CD4-positive, alpha-beta T cell treated with Interleukin-1 beta for 1 hour (primary cell): Measurements from ENCODE around the gene ARHGEF28.
A peak's percentile ranks its signal among the peaks of the same experiment; 100 is the strongest.

Experiments used
- DNase-seq, 2 donors: peaks; one replicate each; pipeline ENCODE4 v3.0.0-alpha.2; 2020 to 2022

Gene ARHGEF28

GRCh38 chr5:73789851-73790281 is 163.9 kb downstream of the ARHGEF28 start:
- no peak for DNase-seq

- no peak for DNase-seq
Observed at GRCh38 chr5:73791389-73791788, 165.4 kb downstream of the ARHGEF28 start.

GRCh38 chr5:73792687-73793320 is 166.8 kb downstream of the ARHGEF28 start:
- DNase-seq = peak; percentile 55 to 65

- no peak for DNase-seq
Observed at GRCh38 chr5:73793911-73794310, 167.9 kb downstream of the ARHGEF28 start.

- peak; percentile 8 to 16 for DNase-seq
Observed at GRCh38 chr5:73796164-73797131, 170.5 kb downstream of the ARHGEF28 start.

- no peak for DNase-seq
Observed at GRCh38 chr5:73797132-73797510, 171.1 kb downstream of the ARHGEF28 start.

- DNase-seq = no peak
Observed at GRCh38 chr5:73799401-73799972, 173.5 kb downstream of the ARHGEF28 start.

- no peak for DNase-seq
Observed at GRCh38 chr5:73801686-73802085, 175.7 kb downstream of the ARHGEF28 start.

- DNase-seq = no peak
Observed at GRCh38 chr5:73805449-73805848, 179.5 kb downstream of the ARHGEF28 start.

- no peak for DNase-seq
Observed at GRCh38 chr5:73808911-73809310, 182.9 kb downstream of the ARHGEF28 start.

- no peak for DNase-seq
Observed at GRCh38 chr5:73810429-73810828, 184.4 kb downstream of the ARHGEF28 start.

GRCh38 chr5:73812457-73812856 is 186.5 kb downstream of the ARHGEF28 start:
- DNase-seq = no peak

GRCh38 chr5:73812962-73813588 is 187.1 kb downstream of the ARHGEF28 start:
- no peak for DNase-seq

- DNase-seq = no peak
Observed at GRCh38 chr5:73814233-73814846, 188.3 kb downstream of the ARHGEF28 start.

- no peak for DNase-seq
Observed at GRCh38 chr5:73815631-73816030, 189.6 kb downstream of the ARHGEF28 start.

- DNase-seq = no peak
Observed at GRCh38 chr5:73816656-73817420, 190.8 kb downstream of the ARHGEF28 start.

GRCh38 chr5:73818357-73818756 is 192.4 kb downstream of the ARHGEF28 start:
- DNase-seq = no peak

GRCh38 chr5:73820326-73820725 is 194.3 kb downstream of the ARHGEF28 start:
- DNase-seq = no peak

GRCh38 chr5:73821003-73821402 is 195.0 kb downstream of the ARHGEF28 start:
- DNase-seq = no peak

GRCh38 chr5:73822278-73822988 is 196.4 kb downstream of the ARHGEF28 start:
- DNase-seq = no peak

- no peak for DNase-seq
Observed at GRCh38 chr5:73822989-73823339, 197.0 kb downstream of the ARHGEF28 start.
